Smooth muscle cell (in vitro differentiated cells): ENCODE data around the gene RASGRP2. TPM values are rescaled to one million over a fixed set of nuclear protein-coding genes. Genes with fewer than 3 reads are reported as not detected.

Experiments used
- DNase-seq: peaks from one replicate; lab custom pipeline; 2025; ENCODE audit not compliant: unreplicated experiment; lab: John Stamatoyannopoulos, UW
- H2AFZ ChIP-seq: fragments of 200-600 bp; sonication (generic); 2 replicates; pipeline ENCODE4 v1.6.0; 2016; ENCODE audit warnings: antibody characterized with exemption, low read depth, mild to moderate bottlenecking
- H3F3A ChIP-seq: fragments of 200-600 bp; sonication (generic); 2 replicates; pipeline ENCODE4 v1.6.0; 2017; ENCODE audit warnings: antibody characterized with exemption, low read depth
- H3K27ac ChIP-seq: fragments of 200-600 bp; sonication (generic); 2 replicates; pipeline ENCODE4 v1.5.1; 2016; ENCODE audit warnings: low read depth, mild to moderate bottlenecking
- H3K27me3 ChIP-seq: fragments of 200-600 bp; sonication (generic); 2 replicates; pipeline ENCODE4 v1.6.1; 2016; ENCODE audit warnings: low read depth, mild to moderate bottlenecking
- H3K36me3 ChIP-seq: fragments of 200-600 bp; sonication (generic); 2 replicates; pipeline ENCODE4 v1.5.1; 2016; ENCODE audit warnings: low read depth
- H3K4me1 ChIP-seq: fragments of 200-600 bp; sonication (generic); 2 replicates; pipeline ENCODE4 v1.5.1; 2016; ENCODE audit warnings: low read depth
- H3K4me2 ChIP-seq: fragments of 200-600 bp; sonication (generic); 2 replicates; pipeline ENCODE4 v1.6.0; 2016; ENCODE audit warnings: mild to moderate bottlenecking
- H3K4me3 ChIP-seq: fragments of 200-600 bp; sonication (generic); 2 replicates; pipeline ENCODE4 v1.5.1; 2016; ENCODE audit warnings: mild to moderate bottlenecking
- H3K79me2 ChIP-seq: fragments of 200-600 bp; sonication (generic); 2 replicates; pipeline ENCODE4 v1.6.0; 2016; ENCODE audit warnings: low read depth, mild to moderate bottlenecking
- H3K9ac ChIP-seq: fragments of 200-600 bp; sonication (generic); 2 replicates; pipeline ENCODE4 v1.6.0; 2016; ENCODE audit warnings: low read depth
- H3K9me3 ChIP-seq: fragments of 200-600 bp; sonication (generic); replicated peaks from 2 replicates; pipeline ENCODE4 v1.5.1; 2016; ENCODE audit warnings: low read depth
- H4K20me1 ChIP-seq: fragments of 200-600 bp; sonication (generic); 2 replicates; pipeline ENCODE4 v1.6.0; 2016; ENCODE audit warnings: low read depth
- WGBS: methylation state at CpG from one replicate; pipeline ENCODE4 v1.1.7; 2016; ENCODE audit warnings: low lambda C conversion rate; 5-methylcytosine and 5-hydroxymethylcytosine counted together
- polyA plus RNA-seq: library from polyadenylated mRNA; unstranded; fragments of >200 nt; fragmentation: Nextera tagmentation; extraction: Ambion mirVana; gene quantifications from 2 replicates; pipeline ENCODE4 v1.2.1, GENCODE V29; 2016
- total RNA-seq: library from RNA; depleted of rRNA; stranded (reverse); fragments of >200 nt; gene quantifications from 2 replicates; pipeline ENCODE4 v1.2.3, GENCODE V29; 2014
- TF ChIP-seq, protein P1 (sequence below): fragments of 200-600 bp; sonication (generic); IDR thresholded peaks from 2 replicates; pipeline ENCODE4 v1.5.1; 2017; ENCODE audit warnings: borderline replicate concordance, mild to moderate bottlenecking, antibody characterized with exemption; ENCODE audit not compliant: insufficient read depth, poor library complexity, severe bottlenecking

Gene RASGRP2
- total and polyA plus RNA-seq, 2 experiments from 2014 or later, result 0.78 to 2.9 TPM

DNA sequence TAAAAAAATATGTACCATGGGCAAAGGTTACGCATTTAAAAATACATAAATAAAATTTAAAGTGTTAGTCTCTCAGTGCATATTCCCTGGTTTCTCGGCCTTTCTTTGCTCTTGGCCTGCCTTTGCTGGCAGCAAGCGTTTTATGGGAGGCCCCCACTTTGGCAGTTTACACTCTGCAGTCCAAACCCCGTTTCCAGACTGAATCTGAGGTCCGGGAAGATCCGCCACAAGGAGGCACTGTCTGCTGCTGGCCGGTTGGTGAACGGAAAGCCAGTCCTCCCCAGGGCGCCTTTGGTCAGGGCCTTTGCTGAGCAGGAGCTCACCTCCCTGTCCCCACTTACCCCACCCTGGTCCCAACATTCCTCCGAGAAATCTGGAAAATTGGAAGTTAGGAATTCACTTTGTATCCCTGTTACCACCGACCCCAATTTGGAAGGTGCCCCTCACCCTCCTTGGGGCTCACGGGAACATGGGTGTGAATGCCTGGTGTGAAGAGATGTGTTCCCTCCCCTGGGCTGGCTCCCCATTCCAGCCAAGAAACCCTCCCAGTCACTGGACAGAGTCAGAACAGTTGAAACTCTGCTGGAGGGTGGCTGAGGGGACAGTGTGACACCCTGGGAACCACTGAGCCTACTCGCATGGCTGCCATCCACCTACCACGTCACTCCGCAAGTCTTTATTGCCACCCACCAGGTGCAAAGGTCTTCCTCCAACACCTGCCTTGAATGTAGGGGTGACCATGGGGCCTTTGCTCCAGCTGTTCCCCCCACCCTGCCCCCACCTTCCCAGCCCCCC, 43.8 kb upstream of the RASGRP2 start:
- H3F3A ChIP-seq, result no peaks in the 10 kb centered on the region
- no peak for DNase-seq
- no peaks in the 10 kb centered on the region for H4K20me1 ChIP-seq
- H3K9ac ChIP-seq, result no peak overlapping the region
- H3K4me1 ChIP-seq, result no peaks in the 10 kb centered on the region
- no peak overlapping the region for H2AFZ ChIP-seq
- no peaks in the 10 kb centered on the region for H3K27me3 ChIP-seq
- no peaks in the 10 kb centered on the region for H3K36me3 ChIP-seq
- TF ChIP-seq, protein P1, sequence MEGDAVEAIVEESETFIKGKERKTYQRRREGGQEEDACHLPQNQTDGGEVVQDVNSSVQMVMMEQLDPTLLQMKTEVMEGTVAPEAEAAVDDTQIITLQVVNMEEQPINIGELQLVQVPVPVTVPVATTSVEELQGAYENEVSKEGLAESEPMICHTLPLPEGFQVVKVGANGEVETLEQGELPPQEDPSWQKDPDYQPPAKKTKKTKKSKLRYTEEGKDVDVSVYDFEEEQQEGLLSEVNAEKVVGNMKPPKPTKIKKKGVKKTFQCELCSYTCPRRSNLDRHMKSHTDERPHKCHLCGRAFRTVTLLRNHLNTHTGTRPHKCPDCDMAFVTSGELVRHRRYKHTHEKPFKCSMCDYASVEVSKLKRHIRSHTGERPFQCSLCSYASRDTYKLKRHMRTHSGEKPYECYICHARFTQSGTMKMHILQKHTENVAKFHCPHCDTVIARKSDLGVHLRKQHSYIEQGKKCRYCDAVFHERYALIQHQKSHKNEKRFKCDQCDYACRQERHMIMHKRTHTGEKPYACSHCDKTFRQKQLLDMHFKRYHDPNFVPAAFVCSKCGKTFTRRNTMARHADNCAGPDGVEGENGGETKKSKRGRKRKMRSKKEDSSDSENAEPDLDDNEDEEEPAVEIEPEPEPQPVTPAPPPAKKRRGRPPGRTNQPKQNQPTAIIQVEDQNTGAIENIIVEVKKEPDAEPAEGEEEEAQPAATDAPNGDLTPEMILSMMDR, result peak; percentile 68
- H3K27ac ChIP-seq, result no peak overlapping the region
- no peak overlapping the region for H3K4me2 ChIP-seq
- H3K9me3 ChIP-seq, result no peaks in the 10 kb centered on the region
- no peaks in the 10 kb centered on the region for H3K79me2 ChIP-seq
- no peak overlapping the region for H3K4me3 ChIP-seq
- 56% methylated on average over 15 of the region's 15 CpGs for WGBS

DNA sequence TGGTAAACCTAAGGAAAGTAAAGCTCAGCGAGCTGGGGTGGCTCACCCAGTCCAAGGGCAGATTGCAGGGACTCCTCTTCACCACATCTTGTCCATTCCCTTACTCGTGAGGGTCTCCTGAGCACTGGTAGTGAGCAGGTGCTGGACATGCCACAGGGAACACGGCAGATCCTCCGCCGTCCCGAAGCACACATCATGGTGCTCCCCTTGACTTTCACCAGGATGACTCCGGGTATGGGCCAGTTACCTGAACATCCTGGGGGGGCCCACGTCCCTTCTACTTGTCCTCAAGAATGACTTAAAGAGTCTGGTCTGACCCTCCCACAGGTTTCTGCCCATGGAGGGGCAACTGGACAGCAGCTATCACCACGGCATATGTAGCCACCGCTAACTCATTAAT, 42.4 kb upstream of the RASGRP2 start:
- Histone ChIP-seq H3K79me2 (no peaks in the 10 kb centered on the region), H3K27me3 (no peaks in the 10 kb centered on the region), H3K9me3 (no peaks in the 10 kb centered on the region), H3K9ac (no peak overlapping the region), H3K4me3 (no peak overlapping the region), H4K20me1 (no peaks in the 10 kb centered on the region), H3K4me2 (no peak overlapping the region), H3K27ac (no peak overlapping the region), H2AFZ (no peak overlapping the region), H3F3A (no peaks in the 10 kb centered on the region), H3K4me1 (no peaks in the 10 kb centered on the region), H3K36me3 (no peaks in the 10 kb centered on the region)
- TF ChIP-seq, protein P1, result no peak
- 92% methylated on average over 10 of the region's 10 CpGs for WGBS
- DNase-seq, result no peak

DNA sequence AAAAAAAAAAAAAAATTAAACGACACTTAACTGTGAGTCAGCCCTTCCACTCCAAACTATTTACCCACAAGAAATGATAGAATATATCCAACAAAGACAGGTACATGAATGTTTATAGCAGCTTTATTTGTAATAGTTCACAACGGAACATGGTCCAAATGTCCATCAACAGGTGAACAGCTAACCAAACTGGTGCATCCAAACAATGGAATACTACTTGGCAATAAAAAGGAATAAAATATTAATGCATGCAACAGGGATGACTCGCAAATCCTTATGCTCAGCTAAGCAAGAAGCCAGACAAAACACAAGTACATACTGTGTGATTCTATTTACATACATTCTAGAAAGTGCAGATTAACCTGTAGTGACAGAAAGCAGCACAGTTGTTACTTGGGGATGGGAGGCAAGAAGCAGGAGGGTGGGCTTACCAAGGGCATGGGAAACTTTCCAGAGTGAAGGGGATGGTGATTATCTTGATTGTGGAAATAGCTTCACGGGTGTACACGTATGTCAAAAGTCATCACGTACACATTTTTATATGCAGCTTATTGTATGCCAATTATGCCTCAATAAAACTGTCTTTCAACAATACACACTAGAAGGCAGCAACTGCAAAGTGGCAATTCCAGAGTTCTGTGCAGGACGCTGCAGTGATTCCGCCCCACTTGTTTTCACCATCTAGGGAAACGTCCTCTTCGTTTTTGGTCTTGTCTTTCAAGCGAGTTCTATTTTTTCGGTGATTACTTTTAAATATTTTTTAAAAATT, 41.1 kb upstream of the RASGRP2 start:
- TF ChIP-seq, protein P1, result no peak
- 92% methylated on average over 12 of the region's 12 CpGs for WGBS
- Histone ChIP-seq H3K9ac (no peak overlapping the region), H3K4me1 (no peaks in the 10 kb centered on the region), H2AFZ (no peak overlapping the region), H3K27ac (no peak overlapping the region), H3K79me2 (no peaks in the 10 kb centered on the region), H3F3A (no peaks in the 10 kb centered on the region), H3K9me3 (no peaks in the 10 kb centered on the region), H3K4me3 (no peak overlapping the region), H3K4me2 (no peak overlapping the region), H3K36me3 (no peaks in the 10 kb centered on the region), H4K20me1 (no peaks in the 10 kb centered on the region), H3K27me3 (no peaks in the 10 kb centered on the region)
- DNase-seq, result no peak
